C4-2B (cell line): ENCODE measurements around the gene RDH13.
"Not testable (repeated sequence)": the region's sequence is repeated elsewhere in the genome, so short reads cannot be mapped to it uniquely, and the experiment has no call there.

Source experiments
- CTCF ChIP-seq: fragments of 450-650 bp; conservative IDR thresholded peaks from 2 replicates; pipeline ENCODE4 v1.5.1; 2017; ENCODE audit warnings: mild to moderate bottlenecking
- ZFX ChIP-seq: fragments of 450-650 bp; IDR thresholded peaks from 2 replicates; pipeline ENCODE4 v1.6.1; 2017

GRCh38 chr19:55020351-55020750 is 42.6 kb downstream of the RDH13 start:
- TF ChIP-seq CTCF, ZFX: not testable (repeated sequence)
